HCT116 (cell line): Measurements from ENCODE around the gene CHDH. TPM values are rescaled to one million over a fixed set of nuclear protein-coding genes. Genes with fewer than 3 reads are reported as not detected.

Source experiments
- ATAC-seq: fragments of 200-7000 bp; cut with Tn5 transposase; 2 replicates; pipeline ENCODE4 v1.9.1; 2020; ENCODE audit warnings: mild to moderate bottlenecking, moderate library complexity
- BruUV-seq: library from RNA; stranded (reverse); fragments of 400-500 nt; replicated peaks from 2 replicates; lab custom pipeline; 2021; lab: Mats Ljungman, UMichigan
- CTCF ChIA-PET: fragments of 300-600 bp; sonication (Branson Sonifier 250); formaldehyde crosslinking; loops from one replicate; lab custom pipeline; 2021; ENCODE audit warnings: antibody characterized with exemption; lab: Charles Lee
- POLR2A ChIA-PET: fragments of 300-600, 350-600 bp; sonication (Branson Sonifier 250); formaldehyde crosslinking; loops from one replicate; lab custom pipeline; 2021; ENCODE audit warnings: antibody characterized with exemption; lab: Charles Lee
- RAD21 ChIA-PET, 2 experiments: fragments of 300-600 bp; sonication (Branson Sonifier 250); formaldehyde crosslinking; loops; one replicate each; lab custom pipeline; 2023; ENCODE audit warnings: low total read pairs in 2 of 2; ENCODE audit not compliant: uncharacterized antibody in 2 of 2, unreplicated experiment in 2 of 2, low non-redundant PET in 1 of 2; lab: Charles Lee
- DNase-seq: peaks from one replicate; pipeline ENCODE4 v3.0.0-alpha.2; 2010; ENCODE audit warnings: low read depth, low spot score
- H2AFZ ChIP-seq: fragments of 200-600 bp; shearing (Covaris generic), sonication (generic); 2 replicates; pipeline ENCODE4 v1.6.1; 2017; ENCODE audit warnings: low read depth, mixed run types, mixed read lengths, antibody characterized with exemption, low read length; ENCODE audit not compliant: poor library complexity, severe bottlenecking
- H3K27ac ChIP-seq: 2 replicates; pipeline ENCODE4 v1.5.1; 2012; ENCODE audit warnings: low read depth, low read length
- H3K27me3 ChIP-seq: fragments of 200-600 bp; sonication (generic); 2 replicates; pipeline ENCODE4 v1.6.1; 2016; ENCODE audit warnings: mixed run types, low read length, mixed read lengths; ENCODE audit not compliant: insufficient read depth
- H3K36me3 ChIP-seq, 2 experiments: fragments of 200-500 bp in 1 of 2; fragments of 200-600 bp in 1 of 2; sonication (Bioruptor generic) in 1 of 2; sonication (generic) in 1 of 2; 2 replicates each; pipeline versions ENCODE4 v1.5.1 to v1.6.1; 2014 to 2016; ENCODE audit warnings: low read length in 2 of 2, inconsistent platforms in 1 of 2, mixed read lengths in 1 of 2, mixed run types in 1 of 2; ENCODE audit not compliant: insufficient read depth in 2 of 2, control insufficient read depth in 1 of 2
- H3K4me1 ChIP-seq, 2 experiments: fragments of 200-600 bp in 1 of 2; sonication (generic) in 1 of 2; 2 replicates each; pipeline versions ENCODE4 v1.5.1 to v1.6.1; 2012 to 2017; ENCODE audit warnings: low read length in 2 of 2, inconsistent platforms in 1 of 2, mild to moderate bottlenecking in 1 of 2, mixed read lengths in 1 of 2, mixed run types in 1 of 2, moderate library complexity in 1 of 2; ENCODE audit not compliant: insufficient read depth in 2 of 2, control insufficient read depth in 1 of 2
- H3K4me2 ChIP-seq: fragments of 200-600 bp; sonication (generic); 2 replicates; pipeline ENCODE4 v1.6.1; 2017; ENCODE audit warnings: mixed run types, low read length, mixed read lengths
- H3K4me3 ChIP-seq, 2 experiments: fragments of 200-600 bp in 1 of 2; sonication (generic) in 1 of 2; replicated peaks in 1 of 2; 2 replicates each; pipeline ENCODE4 v1.5.1; 2011 to 2016; ENCODE audit warnings: low read length in 2 of 2, control low read depth in 1 of 2, low read depth in 1 of 2, mild to moderate bottlenecking in 1 of 2, mixed read lengths in 1 of 2, mixed run types in 1 of 2
- H3K79me2 ChIP-seq: fragments of 200-600 bp; sonication (generic); 2 replicates; pipeline ENCODE4 v1.6.1; 2017; ENCODE audit warnings: mild to moderate bottlenecking, mixed run types, low read length, moderate library complexity, mixed read lengths; ENCODE audit not compliant: insufficient read depth
- H3K9ac ChIP-seq: fragments of 200-600 bp; sonication (generic); 2 replicates; pipeline ENCODE4 v1.6.1; 2016; ENCODE audit warnings: low read length, mixed read lengths
- H3K9me2 ChIP-seq: fragments of 200-600 bp; sonication (generic), shearing (Covaris generic); 2 replicates; pipeline ENCODE4 v1.6.1; 2017; ENCODE audit warnings: mixed run types, mild to moderate bottlenecking, moderate library complexity; ENCODE audit not compliant: insufficient read depth
- H3K9me3 ChIP-seq, 2 experiments: fragments of 200-500 bp in 1 of 2; fragments of 200-600 bp in 1 of 2; sonication (Bioruptor generic) in 1 of 2; sonication (generic) in 1 of 2; 2 replicates each; pipeline ENCODE4 v1.6.1; 2014 to 2017; ENCODE audit warnings: low read length in 2 of 2, mixed read lengths in 2 of 2, inconsistent platforms in 1 of 2, low read depth in 1 of 2, mild to moderate bottlenecking in 1 of 2, mixed run types in 1 of 2, moderate library complexity in 1 of 2; ENCODE audit not compliant: control insufficient read depth in 1 of 2, insufficient read depth in 1 of 2
- H4K20me1 ChIP-seq: fragments of 200-600 bp; sonication (generic), shearing (Covaris generic); 2 replicates; pipeline ENCODE4 v1.6.1; 2017; ENCODE audit warnings: mixed run types, mild to moderate bottlenecking, moderate library complexity; ENCODE audit not compliant: insufficient read depth
- CBX3 ChIP-seq: IDR thresholded peaks from 2 replicates; pipeline ENCODE4 v1.6.1; 2012; ENCODE audit warnings: low read depth
- CEBPB ChIP-seq: IDR thresholded peaks from 2 replicates; pipeline ENCODE4 v1.6.1; 2012; ENCODE audit warnings: low read depth
- ELF1 ChIP-seq: IDR thresholded peaks from 2 replicates; pipeline ENCODE4 v1.6.1; 2012; ENCODE audit warnings: low read depth, borderline replicate concordance
- EZH2phosphoT487 ChIP-seq: fragments of 200-600 bp; IDR thresholded peaks from 2 replicates; pipeline ENCODE4 v1.6.1; 2018; ENCODE audit warnings: antibody characterized with exemption, borderline replicate concordance
- FOSL1 ChIP-seq: IDR thresholded peaks from 2 replicates; pipeline ENCODE4 v1.6.1; 2012; ENCODE audit warnings: low read depth
- JUND ChIP-seq: IDR thresholded peaks from 2 replicates; pipeline ENCODE4 v1.6.1; 2012
- POLR2AphosphoS5 ChIP-seq: IDR thresholded peaks from 2 replicates; pipeline ENCODE4 v1.6.1; 2011; ENCODE audit warnings: mild to moderate bottlenecking, low read depth, low read length, moderate library complexity
- RAD21 ChIP-seq: IDR thresholded peaks from 2 replicates; pipeline ENCODE4 v1.6.1; 2012; ENCODE audit warnings: low read depth, mild to moderate bottlenecking
- SIN3A ChIP-seq: IDR thresholded peaks from 2 replicates; pipeline ENCODE4 v1.6.1; 2012; ENCODE audit warnings: low read depth
- SP1 ChIP-seq: IDR thresholded peaks from 2 replicates; pipeline ENCODE4 v1.6.1; 2012; ENCODE audit warnings: low read depth
- SRF ChIP-seq: IDR thresholded peaks from 2 replicates; pipeline ENCODE4 v1.6.1; 2012; ENCODE audit warnings: low read depth
- TCF7L2 ChIP-seq: IDR thresholded peaks from 2 replicates; pipeline ENCODE4 v1.7.0; 2011; ENCODE audit warnings: borderline replicate concordance, inconsistent platforms; ENCODE audit not compliant: insufficient read depth, insufficient read length; ENCODE audit errors: extremely low read depth
- intact Hi-C: fragments of 100-400 bp; cut with micrococcal nuclease; formaldehyde crosslinking; loops from 2 replicates; pipeline ENCODE4 v1.10.0; 2022
- total RNA-seq: library from RNA; stranded (reverse); gene quantifications from one replicate; pipeline ENCODE4 v1.2.1, GENCODE V29; 2021; ENCODE audit not compliant: unreplicated experiment
- TF ChIP-seq, protein P1 (sequence below): IDR thresholded peaks from 2 replicates; pipeline ENCODE4 v1.6.1; 2012; ENCODE audit warnings: low read depth
- TF ChIP-seq, protein P2 (sequence below): IDR thresholded peaks from 2 replicates; pipeline ENCODE4 v1.6.1; 2012
- TF ChIP-seq, protein P3 (sequence below): IDR thresholded peaks from 2 replicates; pipeline ENCODE4 v1.6.1; 2011; ENCODE audit warnings: mild to moderate bottlenecking, low read length, moderate library complexity; ENCODE audit not compliant: insufficient replicate concordance; ENCODE audit errors: extremely low read depth
- TF ChIP-seq, protein P4 (sequence below), 3 experiments: fragments of 200-600 bp in 1 of 3; sonication (generic) in 1 of 3; IDR thresholded peaks in 2 of 3; conservative IDR thresholded peaks in 1 of 3; 2 replicates each; pipeline ENCODE4 v1.5.1; 2012 to 2017; ENCODE audit warnings: low read depth in 2 of 3, low read length in 2 of 3, antibody characterized with exemption in 1 of 3, borderline replicate concordance in 1 of 3, control low read depth in 1 of 3, mild to moderate bottlenecking in 1 of 3, mixed read lengths in 1 of 3, mixed run types in 1 of 3, moderate library complexity in 1 of 3; ENCODE audit not compliant: insufficient read depth in 1 of 3

CHDH gene
- total RNA-seq, 1 experiment from 2014 or later: 10.8 TPM

DNA sequence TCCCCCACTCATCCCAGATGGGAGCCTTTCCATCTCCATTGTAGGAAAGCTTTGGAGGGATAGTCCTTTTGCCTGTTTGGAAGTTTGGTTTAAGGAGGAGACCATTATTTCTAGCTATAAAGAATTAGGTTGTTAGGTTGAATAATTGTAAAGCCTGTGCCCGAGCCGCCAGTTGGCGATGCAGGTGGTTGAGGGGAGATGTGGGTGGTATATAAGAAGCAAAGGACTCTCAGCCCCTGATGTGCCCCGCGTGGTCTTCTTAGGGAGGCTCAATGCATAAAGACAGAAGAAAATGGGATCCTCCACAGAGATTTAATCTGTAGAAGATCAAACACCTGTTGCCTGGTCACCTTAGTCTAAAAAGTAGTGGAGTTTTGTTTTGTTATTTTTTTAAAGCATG, 55.7 kb downstream of the CHDH start:
- Histone ChIP-seq H3K4me3 (no peak overlapping the region), H3K4me2 (no peak overlapping the region), H3K27ac (no peak overlapping the region), H3K36me3 (no peaks in the 10 kb centered on the region), H3K9me2 (no peaks in the 10 kb centered on the region), H3K79me2 (no peaks in the 10 kb centered on the region), H2AFZ (no peak overlapping the region), H3K9ac (no peak overlapping the region), H3K27me3 (peaks cover 11% of the 10 kb centered on the region), H3K9me3 (no peaks in the 10 kb centered on the region), H4K20me1 (no peaks in the 10 kb centered on the region), H3K4me1 (peaks cover 0 to 10% of the 10 kb centered on the region in 2 experiments; a peak in 1 of 4 replicates)
- no peak for TF ChIP-seq JUND
- no peak for TF ChIP-seq POLR2AphosphoS5
- no peak for TF ChIP-seq CEBPB
- TF ChIP-seq FOSL1: no peak
- TF ChIP-seq, protein P1, sequence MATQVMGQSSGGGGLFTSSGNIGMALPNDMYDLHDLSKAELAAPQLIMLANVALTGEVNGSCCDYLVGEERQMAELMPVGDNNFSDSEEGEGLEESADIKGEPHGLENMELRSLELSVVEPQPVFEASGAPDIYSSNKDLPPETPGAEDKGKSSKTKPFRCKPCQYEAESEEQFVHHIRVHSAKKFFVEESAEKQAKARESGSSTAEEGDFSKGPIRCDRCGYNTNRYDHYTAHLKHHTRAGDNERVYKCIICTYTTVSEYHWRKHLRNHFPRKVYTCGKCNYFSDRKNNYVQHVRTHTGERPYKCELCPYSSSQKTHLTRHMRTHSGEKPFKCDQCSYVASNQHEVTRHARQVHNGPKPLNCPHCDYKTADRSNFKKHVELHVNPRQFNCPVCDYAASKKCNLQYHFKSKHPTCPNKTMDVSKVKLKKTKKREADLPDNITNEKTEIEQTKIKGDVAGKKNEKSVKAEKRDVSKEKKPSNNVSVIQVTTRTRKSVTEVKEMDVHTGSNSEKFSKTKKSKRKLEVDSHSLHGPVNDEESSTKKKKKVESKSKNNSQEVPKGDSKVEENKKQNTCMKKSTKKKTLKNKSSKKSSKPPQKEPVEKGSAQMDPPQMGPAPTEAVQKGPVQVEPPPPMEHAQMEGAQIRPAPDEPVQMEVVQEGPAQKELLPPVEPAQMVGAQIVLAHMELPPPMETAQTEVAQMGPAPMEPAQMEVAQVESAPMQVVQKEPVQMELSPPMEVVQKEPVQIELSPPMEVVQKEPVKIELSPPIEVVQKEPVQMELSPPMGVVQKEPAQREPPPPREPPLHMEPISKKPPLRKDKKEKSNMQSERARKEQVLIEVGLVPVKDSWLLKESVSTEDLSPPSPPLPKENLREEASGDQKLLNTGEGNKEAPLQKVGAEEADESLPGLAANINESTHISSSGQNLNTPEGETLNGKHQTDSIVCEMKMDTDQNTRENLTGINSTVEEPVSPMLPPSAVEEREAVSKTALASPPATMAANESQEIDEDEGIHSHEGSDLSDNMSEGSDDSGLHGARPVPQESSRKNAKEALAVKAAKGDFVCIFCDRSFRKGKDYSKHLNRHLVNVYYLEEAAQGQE: no peak
- TF ChIP-seq SP1: no peak
- no peak for TF ChIP-seq EZH2phosphoT487
- TF ChIP-seq, protein P2, sequence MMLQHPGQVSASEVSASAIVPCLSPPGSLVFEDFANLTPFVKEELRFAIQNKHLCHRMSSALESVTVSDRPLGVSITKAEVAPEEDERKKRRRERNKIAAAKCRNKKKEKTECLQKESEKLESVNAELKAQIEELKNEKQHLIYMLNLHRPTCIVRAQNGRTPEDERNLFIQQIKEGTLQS: no peak
- TF ChIP-seq RAD21: no peak
- no peak for TF ChIP-seq ELF1
- TF ChIP-seq, protein P3, sequence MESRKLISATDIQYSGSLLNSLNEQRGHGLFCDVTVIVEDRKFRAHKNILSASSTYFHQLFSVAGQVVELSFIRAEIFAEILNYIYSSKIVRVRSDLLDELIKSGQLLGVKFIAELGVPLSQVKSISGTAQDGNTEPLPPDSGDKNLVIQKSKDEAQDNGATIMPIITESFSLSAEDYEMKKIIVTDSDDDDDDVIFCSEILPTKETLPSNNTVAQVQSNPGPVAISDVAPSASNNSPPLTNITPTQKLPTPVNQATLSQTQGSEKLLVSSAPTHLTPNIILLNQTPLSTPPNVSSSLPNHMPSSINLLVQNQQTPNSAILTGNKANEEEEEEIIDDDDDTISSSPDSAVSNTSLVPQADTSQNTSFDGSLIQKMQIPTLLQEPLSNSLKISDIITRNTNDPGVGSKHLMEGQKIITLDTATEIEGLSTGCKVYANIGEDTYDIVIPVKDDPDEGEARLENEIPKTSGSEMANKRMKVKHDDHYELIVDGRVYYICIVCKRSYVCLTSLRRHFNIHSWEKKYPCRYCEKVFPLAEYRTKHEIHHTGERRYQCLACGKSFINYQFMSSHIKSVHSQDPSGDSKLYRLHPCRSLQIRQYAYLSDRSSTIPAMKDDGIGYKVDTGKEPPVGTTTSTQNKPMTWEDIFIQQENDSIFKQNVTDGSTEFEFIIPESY: no peak
- no peak for TF ChIP-seq CBX3
- no peak for TF ChIP-seq SRF
- no peak for TF ChIP-seq SIN3A
- TF ChIP-seq, protein P4, sequence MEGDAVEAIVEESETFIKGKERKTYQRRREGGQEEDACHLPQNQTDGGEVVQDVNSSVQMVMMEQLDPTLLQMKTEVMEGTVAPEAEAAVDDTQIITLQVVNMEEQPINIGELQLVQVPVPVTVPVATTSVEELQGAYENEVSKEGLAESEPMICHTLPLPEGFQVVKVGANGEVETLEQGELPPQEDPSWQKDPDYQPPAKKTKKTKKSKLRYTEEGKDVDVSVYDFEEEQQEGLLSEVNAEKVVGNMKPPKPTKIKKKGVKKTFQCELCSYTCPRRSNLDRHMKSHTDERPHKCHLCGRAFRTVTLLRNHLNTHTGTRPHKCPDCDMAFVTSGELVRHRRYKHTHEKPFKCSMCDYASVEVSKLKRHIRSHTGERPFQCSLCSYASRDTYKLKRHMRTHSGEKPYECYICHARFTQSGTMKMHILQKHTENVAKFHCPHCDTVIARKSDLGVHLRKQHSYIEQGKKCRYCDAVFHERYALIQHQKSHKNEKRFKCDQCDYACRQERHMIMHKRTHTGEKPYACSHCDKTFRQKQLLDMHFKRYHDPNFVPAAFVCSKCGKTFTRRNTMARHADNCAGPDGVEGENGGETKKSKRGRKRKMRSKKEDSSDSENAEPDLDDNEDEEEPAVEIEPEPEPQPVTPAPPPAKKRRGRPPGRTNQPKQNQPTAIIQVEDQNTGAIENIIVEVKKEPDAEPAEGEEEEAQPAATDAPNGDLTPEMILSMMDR (IDR thresholded peaks at IDR 0.05 in 2 of 3, conservative IDR thresholded peaks at IDR 0.05 in 1 of 3; ENCODE audit: borderline replicate concordance in 1 of 3, insufficient read depth in 1 of 3, low read depth in 2 of 3, low read length in 2 of 3): no peak
- no peak for TF ChIP-seq TCF7L2
- ATAC-seq (no peak), DNase-seq (no peak)
- ChIA-PET RAD21 (no interaction called here), CTCF (no interaction called here), POLR2A (no interaction called here)
- BruUV-seq: no TSS peak
- intact Hi-C loops: no loop called here
